Peyer's patch (tissue), 4 donors: Measurements from ENCODE around the gene CENPF.

Source experiments
- CTCF ChIP-seq, 6 experiments: fragments of 450-650 bp in 4 of 6; fragments of 200-600 bp in 2 of 6; sonication (generic) in 1 of 6; IDR thresholded peaks; one replicate each; pipeline ENCODE4 v1.5.1; 2017 to 2019; ENCODE audit warnings: antibody characterized with exemption in 6 of 6, mild to moderate bottlenecking in 3 of 6, moderate library complexity in 1 of 6
- POLR2A ChIP-seq, 2 donors: fragments of 450-650 bp; IDR thresholded peaks; one replicate each; pipeline ENCODE4 v1.5.1; 2017; ENCODE audit warnings: antibody characterized with exemption in 2 of 2, mild to moderate bottlenecking in 2 of 2, moderate library complexity in 2 of 2

DNA sequence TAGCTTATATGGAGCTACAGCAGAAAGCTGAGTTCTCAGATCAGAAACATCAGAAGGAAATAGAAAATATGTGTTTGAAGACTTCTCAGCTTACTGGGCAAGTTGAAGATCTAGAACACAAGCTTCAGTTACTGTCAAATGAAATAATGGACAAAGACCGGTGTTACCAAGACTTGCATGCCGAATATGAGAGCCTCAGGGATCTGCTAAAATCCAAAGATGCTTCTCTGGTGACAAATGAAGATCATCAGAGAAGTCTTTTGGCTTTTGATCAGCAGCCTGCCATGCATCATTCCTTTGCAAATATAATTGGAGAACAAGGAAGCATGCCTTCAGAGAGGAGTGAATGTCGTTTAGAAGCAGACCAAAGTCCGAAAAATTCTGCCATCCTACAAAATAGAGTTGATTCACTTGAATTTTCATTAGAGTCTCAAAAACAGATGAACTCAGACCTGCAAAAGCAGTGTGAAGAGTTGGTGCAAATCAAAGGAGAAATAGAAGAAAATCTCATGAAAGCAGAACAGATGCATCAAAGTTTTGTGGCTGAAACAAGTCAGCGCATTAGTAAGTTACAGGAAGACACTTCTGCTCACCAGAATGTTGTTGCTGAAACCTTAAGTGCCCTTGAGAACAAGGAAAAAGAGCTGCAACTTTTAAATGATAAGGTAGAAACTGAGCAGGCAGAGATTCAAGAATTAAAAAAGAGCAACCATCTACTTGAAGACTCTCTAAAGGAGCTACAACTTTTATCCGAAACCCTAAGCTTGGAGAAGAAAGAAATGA lies 37.6 kb downstream of the CENPF start:
- TF ChIP-seq CTCF (IDR thresholded peaks at IDR 0.05) (no peak), POLR2A (IDR thresholded peaks at IDR 0.05) (no peak)
